ENCODE data around the gene GLRA2.
"Not testable (repeated sequence)": the region's sequence is repeated elsewhere in the genome, so short reads cannot be mapped to it uniquely, and the experiment has no call there.

GLRA2 gene

GRCh38 chrX:14590216-14590615, 60.9 kb downstream of the GLRA2 start:
- no peak overlapping the region for H3K4me3 ChIP-seq (ENCODE audit: low read depth, low read length)
- TF ChIP-seq CTCF (IDR thresholded peaks at IDR 0.05; ENCODE audit: control insufficient read depth, extremely low read depth, insufficient read depth), result no peak
- DNase-seq (ENCODE audit: low read depth), result no peak

GRCh38 chrX:14590693-14591424, 61.5 kb downstream of the GLRA2 start:
- no peak overlapping the region for H3K4me3 ChIP-seq (ENCODE audit: low read depth, low read length)
- TF ChIP-seq CTCF (IDR thresholded peaks at IDR 0.05; ENCODE audit: control insufficient read depth, extremely low read depth, insufficient read depth), result no peak
- no peak for DNase-seq (ENCODE audit: low read depth)

- TF ChIP-seq CTCF (IDR thresholded peaks at IDR 0.05; ENCODE audit: control insufficient read depth, extremely low read depth, insufficient read depth), result no peak
- DNase-seq (ENCODE audit: low read depth), result no peak
- no peak overlapping the region for H3K4me3 ChIP-seq (ENCODE audit: low read depth, low read length)
These were observed 62.6 kb downstream of the GLRA2 start for GRCh38 chrX:14591976-14592375.

GRCh38 chrX:14594521-14594920, 65.2 kb downstream of the GLRA2 start:
- TF ChIP-seq CTCF (IDR thresholded peaks at IDR 0.05; ENCODE audit: control insufficient read depth, extremely low read depth, insufficient read depth), result no peak
- no peak for DNase-seq (ENCODE audit: low read depth)
- no peak overlapping the region for H3K4me3 ChIP-seq (ENCODE audit: low read depth, low read length)

- DNase-seq (ENCODE audit: low read depth), result no peak
- H3K4me3 ChIP-seq (ENCODE audit: low read depth, low read length), result no peak overlapping the region
- no peak for TF ChIP-seq CTCF (IDR thresholded peaks at IDR 0.05; ENCODE audit: control insufficient read depth, extremely low read depth, insufficient read depth)
These were observed 69.0 kb downstream of the GLRA2 start for GRCh38 chrX:14598330-14598729.

GRCh38 chrX:14607446-14607985, 78.2 kb downstream of the GLRA2 start:
- DNase-seq (ENCODE audit: low read depth), result no peak
- TF ChIP-seq CTCF (IDR thresholded peaks at IDR 0.05; ENCODE audit: control insufficient read depth, extremely low read depth, insufficient read depth), result no peak
- no peak overlapping the region for H3K4me3 ChIP-seq (ENCODE audit: low read depth, low read length)

GRCh38 chrX:14612450-14612849, 83.1 kb downstream of the GLRA2 start:
- H3K4me3 ChIP-seq (ENCODE audit: low read depth, low read length); DNase-seq (ENCODE audit: low read depth): not testable (repeated sequence)

Measured in LNCaP clone FGC (cell line).